ENCODE data around the gene WWOX. TPM values are rescaled to one million over a fixed set of nuclear protein-coding genes. Genes with fewer than 3 reads are reported as not detected.
A peak's percentile ranks its signal among the peaks of the same experiment; 100 is the strongest.

Gene WWOX
- total and polyA plus RNA-seq, 2 of the 8 experiments (the other 6 are each of a cell fraction or from before 2014, with no cell fraction given): 5.4 to 16.7 TPM

DNA sequence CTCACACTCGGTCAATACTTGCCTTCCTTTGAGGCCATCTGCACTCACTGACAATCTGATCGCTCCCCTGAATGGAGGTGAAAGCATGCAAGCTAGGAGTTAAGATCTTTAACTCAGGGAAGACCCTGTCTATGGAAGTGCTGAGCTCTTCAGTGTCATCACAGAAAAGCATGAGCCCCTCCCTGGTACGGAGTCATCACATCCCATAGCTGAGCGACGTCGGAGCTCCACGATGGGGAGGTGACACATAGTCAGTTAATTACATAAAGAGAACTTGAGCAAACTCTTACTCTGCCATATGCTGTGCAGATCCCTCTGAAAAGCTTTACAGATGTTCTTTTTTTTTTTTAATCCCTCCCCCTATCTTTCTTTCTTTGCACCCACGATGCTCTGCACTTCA, 463.2 kb downstream of the WWOX start:
- H2BK12ac ChIP-seq (ENCODE audit: low read depth, low read length): 0 out of 2 replicates have a peak overlapping the region, but pooled peaks have one; percentile 19
- TF ChIP-seq SP1 (IDR thresholded peaks at IDR 0.05; ENCODE audit: low read depth, low read length): no peak
- no peak for TF ChIP-seq EGR1 (IDR thresholded peaks at IDR 0.05; ENCODE audit: borderline replicate concordance, low read depth, low read length)
- no peak for TF ChIP-seq GABPA (IDR thresholded peaks at IDR 0.05; ENCODE audit: borderline replicate concordance, insufficient read depth, low read length)
- no peak for TF ChIP-seq CTBP2 (IDR thresholded peaks at IDR 0.05; ENCODE audit: borderline replicate concordance, insufficient read depth, insufficient read length, low read length)
- no peak for TF ChIP-seq SP2 (IDR thresholded peaks at IDR 0.05; ENCODE audit: low read length)
- TF ChIP-seq SAP30 (IDR thresholded peaks at IDR 0.05; ENCODE audit: insufficient read depth, insufficient replicate concordance, low read length): no peak
- TF ChIP-seq, protein P1, sequence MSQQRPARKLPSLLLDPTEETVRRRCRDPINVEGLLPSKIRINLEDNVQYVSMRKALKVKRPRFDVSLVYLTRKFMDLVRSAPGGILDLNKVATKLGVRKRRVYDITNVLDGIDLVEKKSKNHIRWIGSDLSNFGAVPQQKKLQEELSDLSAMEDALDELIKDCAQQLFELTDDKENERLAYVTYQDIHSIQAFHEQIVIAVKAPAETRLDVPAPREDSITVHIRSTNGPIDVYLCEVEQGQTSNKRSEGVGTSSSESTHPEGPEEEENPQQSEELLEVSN (IDR thresholded peaks at IDR 0.05): no peak
- no peak for TF ChIP-seq FOSL1 (IDR thresholded peaks at IDR 0.05; ENCODE audit: insufficient read depth, low read depth, low read length)
- TF ChIP-seq YY1 (IDR thresholded peaks at IDR 0.05; ENCODE audit: low read depth, low read length): no peak
- no peak for TF ChIP-seq CEBPB (IDR thresholded peaks at IDR 0.05; ENCODE audit: low read depth, low read length)
- TF ChIP-seq RBBP5 (IDR thresholded peaks at IDR 0.05; ENCODE audit: borderline replicate concordance, low read depth, low read length): no peak
- no peak for TF ChIP-seq RNF2 (IDR thresholded peaks at IDR 0.05; ENCODE audit: borderline replicate concordance, low read depth, low read length, missing control alignments, poor library complexity, severe bottlenecking)
- H2BK120ac ChIP-seq (replicated peaks; ENCODE audit: low read depth, low read length): no peak overlapping the region
- H3K79me1 ChIP-seq (ENCODE audit: low read depth, low read length): no peaks in the 10 kb centered on the region
- DNase-seq (ENCODE audit: low read depth in 1 of 2, low spot score in 2 of 2): no peak
- H3K4me3 ChIP-seq (ENCODE audit: extremely low read depth in 1 of 4, insufficient read depth in 2 of 4, low read depth in 3 of 4, low read length in 4 of 4): no peak overlapping the region
- H3K27me3 ChIP-seq (replicated peaks in 1 of 4; ENCODE audit: control insufficient read depth in 3 of 4, extremely low read depth in 1 of 4, insufficient read depth in 3 of 4, low read length in 3 of 4): no peaks in the 10 kb centered on the region
- POLR2A ChIA-PET (ENCODE audit: partially characterized antibody): interaction anchor here (0.8 kb wide), 1 partner anchor 49 kb away, joined by 3 read pairs; no protein-coding TSS in a partner anchor
- no peak overlapping the region for H2BK15ac ChIP-seq (ENCODE audit: low read length)
- no peaks in the 10 kb centered on the region for H3K79me2 ChIP-seq (ENCODE audit: control insufficient read depth in 1 of 2, insufficient read depth in 2 of 2, low read length in 2 of 2)
- H4K8ac ChIP-seq (ENCODE audit: extremely low read depth, insufficient read depth, low read length): no peak overlapping the region
- H3K4me2 ChIP-seq (ENCODE audit: insufficient read depth in 1 of 2, low read depth in 2 of 2, low read length in 2 of 2): no peak overlapping the region
- H3K4me1 ChIP-seq (replicated peaks in 1 of 4; ENCODE audit: control insufficient read depth in 3 of 4, insufficient read depth in 4 of 4, low read length in 3 of 4): no peaks in the 10 kb centered on the region
- no peak overlapping the region for H4K91ac ChIP-seq (replicated peaks; ENCODE audit: insufficient read length, low read length)
- no peak for FAIRE-seq
- no peak overlapping the region for H3K56ac ChIP-seq (replicated peaks; ENCODE audit: insufficient read length, low read depth, low read length)
- no peak overlapping the region for H3K14ac ChIP-seq (ENCODE audit: insufficient read length)
- no peak overlapping the region for H3K9ac ChIP-seq (replicated peaks in 1 of 4; ENCODE audit: extremely low read depth in 1 of 4, low read depth in 3 of 4, low read length in 3 of 4)
- H2BK20ac ChIP-seq (ENCODE audit: low read length): no peak overlapping the region
- H3K18ac ChIP-seq (ENCODE audit: extremely low read depth, low read length): no peak overlapping the region
- H3K36me3 ChIP-seq (ENCODE audit: control insufficient read depth in 2 of 4, insufficient read depth in 4 of 4, low read length in 3 of 4): no peaks in the 10 kb centered on the region
- no peak overlapping the region for H3K27ac ChIP-seq (ENCODE audit: low read depth, low read length)
- no peaks in the 10 kb centered on the region for H4K20me1 ChIP-seq (replicated peaks in 1 of 2; ENCODE audit: control insufficient read depth in 1 of 2, insufficient read depth in 2 of 2, low read length in 2 of 2)
- CTCF ChIA-PET (ENCODE audit: partially characterized antibody): interaction anchor here (0.6 to 1.8 kb wide), 6 partner anchors 9 to 693 kb away, joined by 3 to 10 read pairs (median 4); no protein-coding TSS in a partner anchor
- no peak overlapping the region for H3K23ac ChIP-seq (ENCODE audit: insufficient read length)
- H4K5ac ChIP-seq (ENCODE audit: insufficient read length, low read depth, low read length): no peak overlapping the region
- H3K4ac ChIP-seq (replicated peaks; ENCODE audit: insufficient read length, low read depth, low read length): no peak overlapping the region
- H3K23me2 ChIP-seq (ENCODE audit: low read depth, low read length): no peaks in the 10 kb centered on the region
- WGBS, 2 experiments (ENCODE audit: extremely low coverage in 1 of 2, insufficient coverage in 1 of 2, insufficient read length in 1 of 2, insufficient replicate concordance in 2 of 2, low coverage in 1 of 2, low lambda C conversion rate in 2 of 2, missing lambda C conversion rate in 1 of 2): 89% methylated on average over 8 of the region's 8 CpGs; no CpG with 5 or more reads in 1 of the 2 experiments
- H3K9me3 ChIP-seq (ENCODE audit: insufficient read depth in 2 of 2, low read depth in 1 of 2, low read length in 1 of 2): 0 out of 4 replicates have a peak, but pooled peaks cover 0 to 5% of the 10 kb centered on the region in 2 experiments
- no peak overlapping the region for H2BK5ac ChIP-seq (ENCODE audit: low read depth, low read length)
- no peak overlapping the region for H2AFZ ChIP-seq (ENCODE audit: low read length)
- H2AK5ac ChIP-seq (ENCODE audit: low read depth, low read length): no peak overlapping the region

Data from H1 (cell line).